ENCODE measurements around the gene TBC1D2. TPM values are rescaled to one million over a fixed set of nuclear protein-coding genes. Genes with fewer than 3 reads are reported as not detected.

Gene TBC1D2
- total RNA-seq, 1 donor from 2014 or later: 1.2 TPM

DNA sequence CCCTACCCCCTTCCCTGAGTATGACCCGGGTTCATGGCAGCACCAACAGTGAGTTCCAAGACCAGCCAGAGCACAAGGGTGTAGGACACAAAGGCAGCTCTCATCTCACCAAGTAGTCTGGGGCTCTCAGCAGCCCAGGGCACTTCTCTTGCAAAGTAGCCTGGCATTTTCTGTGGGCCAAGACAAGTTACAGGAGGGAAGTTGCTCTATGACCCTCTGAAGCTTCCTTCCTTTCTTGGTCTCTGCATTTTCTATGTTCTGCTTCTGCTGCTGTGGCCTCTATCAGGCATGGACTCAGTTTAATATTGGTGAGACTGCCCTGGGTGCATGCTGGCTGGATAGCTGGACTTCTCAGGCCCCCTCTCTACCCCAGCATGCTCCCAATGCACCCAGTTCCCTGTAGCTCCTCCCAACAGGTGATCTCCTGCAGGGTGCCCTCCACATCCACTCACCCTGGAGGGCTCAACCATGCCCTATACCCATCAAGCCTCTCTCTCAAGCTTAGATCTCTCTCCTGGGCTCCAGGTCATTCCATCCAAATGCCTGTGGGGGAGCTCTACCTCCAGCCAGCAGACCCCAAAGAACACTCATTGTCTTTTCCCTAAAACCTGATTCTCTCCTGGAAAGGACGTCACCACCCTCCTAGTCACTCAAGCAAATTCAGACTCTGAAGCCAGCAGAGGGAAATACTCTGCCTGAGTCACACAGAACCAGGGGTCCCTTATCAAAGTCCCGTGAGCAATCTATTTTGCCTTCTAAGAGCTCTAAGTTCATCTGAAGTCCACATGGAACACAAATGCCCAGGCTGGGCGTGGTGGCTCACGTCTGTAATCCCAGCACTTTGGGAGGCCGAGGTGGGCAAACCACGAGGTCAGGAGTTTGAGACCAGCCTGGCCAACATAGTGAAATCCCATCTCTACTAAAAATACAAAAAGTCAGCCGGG, 13.8 kb downstream of the TBC1D2 start:
- FAIRE-seq (no peak), DNase-seq (ENCODE audit: low spot score in 2 of 2) (no peak)

DNA sequence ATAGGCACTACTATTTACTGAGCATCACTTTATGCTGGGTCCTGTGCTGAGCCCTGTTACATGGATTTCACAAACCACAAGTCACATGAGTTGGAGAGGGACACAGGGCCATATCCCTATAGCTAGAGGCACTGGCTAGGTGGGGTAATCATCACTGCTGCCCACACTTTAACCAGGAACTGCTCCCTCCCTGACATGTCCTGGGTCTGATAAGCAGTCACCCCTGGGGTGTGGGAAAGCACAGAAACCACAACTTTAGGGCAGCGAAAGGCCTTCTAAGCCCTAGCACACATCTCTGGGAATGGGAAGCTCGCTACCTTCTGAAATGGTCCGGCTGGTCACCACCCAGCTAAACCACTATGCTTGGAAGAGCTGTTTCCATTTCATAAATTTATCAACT, 15.0 kb downstream of the TBC1D2 start:
- FAIRE-seq (no peak), DNase-seq (ENCODE audit: low spot score in 2 of 2) (no peak)

DNA sequence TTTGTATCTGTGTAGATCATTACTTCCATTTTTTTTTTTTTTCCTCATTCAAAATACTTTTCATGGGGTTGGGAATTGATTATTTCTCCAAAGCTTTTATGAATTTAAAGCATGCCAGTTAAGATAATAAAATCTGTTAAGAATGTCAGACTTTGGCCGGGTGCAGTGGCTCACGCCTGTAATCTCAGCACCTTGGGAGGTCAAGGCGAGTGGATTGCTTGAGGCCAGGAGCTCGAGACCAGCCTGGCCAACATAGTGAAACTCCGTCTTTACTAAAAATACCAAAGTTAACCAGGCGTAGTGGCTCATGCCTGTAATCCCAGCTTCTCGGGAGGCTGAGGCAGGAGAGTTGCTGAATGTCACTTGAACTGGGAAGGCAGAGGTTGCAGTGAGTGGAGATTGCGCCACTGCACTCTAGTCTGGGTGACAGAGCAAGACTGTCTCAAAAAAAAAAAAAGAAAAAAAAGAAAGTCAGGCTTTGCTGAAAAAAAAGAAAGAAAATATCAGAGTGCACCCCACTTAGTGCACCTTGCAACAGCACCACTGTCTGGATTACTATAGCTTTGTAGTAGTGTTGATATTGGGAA, 18.5 kb downstream of the TBC1D2 start:
- DNase-seq (ENCODE audit: low spot score in 2 of 2) (no peak), FAIRE-seq (no peak)

DNA sequence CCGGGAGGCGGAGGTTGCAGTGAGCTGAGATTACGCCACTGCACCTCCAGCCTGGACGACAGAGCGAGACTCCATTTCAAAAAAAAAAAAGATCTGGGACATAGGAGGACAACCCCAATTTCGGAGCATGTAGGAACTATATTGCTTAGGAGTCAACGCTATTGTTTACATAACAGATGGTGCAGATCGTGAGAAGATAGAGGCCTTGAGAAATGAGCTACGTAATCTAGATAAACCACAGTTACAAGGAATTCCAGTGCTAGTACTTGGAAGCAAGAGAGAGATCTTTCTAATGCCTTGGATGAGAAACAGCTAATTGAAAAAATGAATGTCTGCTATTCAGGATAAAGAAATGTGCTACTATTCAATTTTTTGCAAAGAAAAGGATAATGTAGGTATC, 20.3 kb downstream of the TBC1D2 start:
- DNase-seq (ENCODE audit: low spot score in 2 of 2) (no peak), FAIRE-seq (no peak)

DNA sequence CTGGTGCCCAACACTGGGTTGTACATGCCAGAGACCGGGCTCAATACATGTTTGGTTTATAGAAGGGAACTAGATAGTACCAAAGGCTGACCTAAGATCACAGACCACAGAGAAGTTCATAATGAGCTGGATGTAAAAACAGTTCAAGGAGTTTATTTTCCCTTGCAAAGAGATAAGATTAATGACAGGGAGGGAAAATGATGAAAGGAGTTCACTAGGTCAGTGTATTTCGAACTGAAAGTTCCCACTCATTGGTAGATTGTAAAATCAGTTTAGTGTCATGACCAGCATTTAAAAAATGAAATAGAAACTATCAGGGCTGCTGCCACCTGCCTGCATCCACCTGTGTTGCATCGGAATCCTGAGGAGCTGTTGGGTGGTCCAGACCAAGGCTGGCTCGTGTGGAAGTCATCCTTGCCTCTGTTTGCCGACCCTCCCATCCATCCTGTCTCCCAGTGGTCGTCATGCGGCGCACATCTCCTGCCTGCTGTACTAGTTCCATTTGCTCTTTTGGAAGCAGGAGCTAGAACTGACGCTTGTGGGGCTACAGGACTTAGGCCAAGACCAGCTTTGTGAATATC, 21.1 kb downstream of the TBC1D2 start:
- no peak for FAIRE-seq
- no peak for DNase-seq (ENCODE audit: low spot score in 2 of 2)

DNA sequence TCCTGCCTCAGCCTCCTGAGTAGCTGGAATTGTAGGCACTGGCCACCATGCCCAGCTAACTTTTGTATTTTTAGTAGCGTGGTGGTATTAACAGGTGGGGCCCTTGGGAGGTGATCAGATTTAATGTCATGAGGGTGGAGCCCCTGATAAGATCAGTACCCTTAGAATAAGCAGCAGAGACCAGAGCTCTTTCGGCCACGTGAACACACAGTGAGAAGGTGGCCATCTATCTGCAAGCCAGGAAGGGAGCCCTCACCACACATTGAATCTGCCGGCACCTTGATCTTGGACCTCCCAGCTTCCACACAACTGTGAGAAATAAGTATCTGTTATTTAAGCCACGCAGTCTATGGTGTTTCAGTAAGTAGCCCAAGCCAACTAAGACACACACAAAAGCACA, 22.5 kb downstream of the TBC1D2 start:
- FAIRE-seq: no peak
- no peak for DNase-seq (ENCODE audit: low spot score in 2 of 2)

DNA sequence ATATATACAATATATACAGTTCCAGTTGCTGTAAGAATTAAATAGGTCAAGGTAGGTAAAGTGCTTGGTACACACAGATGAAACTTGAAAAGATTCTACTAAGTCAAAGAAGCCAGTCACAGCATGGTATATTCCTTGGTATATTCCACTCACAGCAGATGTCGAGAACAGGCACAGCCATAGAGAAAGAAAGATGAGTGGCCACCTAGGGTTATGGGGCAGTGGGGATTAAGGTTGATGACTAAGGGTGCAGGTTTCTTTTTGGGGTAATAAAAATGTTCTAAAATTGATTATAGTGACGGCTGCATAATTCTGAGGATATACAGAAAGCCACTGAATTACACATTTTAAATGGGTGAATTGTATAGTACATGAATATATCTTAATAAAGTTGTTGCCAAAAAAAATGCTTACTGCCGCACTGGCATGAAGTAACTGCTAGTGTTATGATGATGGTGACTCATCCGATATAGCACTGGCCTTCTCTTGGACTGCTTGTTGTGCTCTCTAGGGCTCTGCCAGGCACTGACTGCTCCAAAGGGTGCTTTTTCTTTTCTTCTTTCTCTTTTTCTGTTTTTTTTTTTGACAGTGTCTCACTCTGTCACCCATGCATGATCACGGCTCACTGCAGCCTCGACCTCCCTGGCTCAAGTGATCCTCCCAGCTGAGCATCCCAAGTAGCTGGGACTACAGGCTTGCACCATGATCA, 23.5 kb downstream of the TBC1D2 start:
- DNase-seq (ENCODE audit: low spot score in 2 of 2) (no peak), FAIRE-seq (no peak)

DNA sequence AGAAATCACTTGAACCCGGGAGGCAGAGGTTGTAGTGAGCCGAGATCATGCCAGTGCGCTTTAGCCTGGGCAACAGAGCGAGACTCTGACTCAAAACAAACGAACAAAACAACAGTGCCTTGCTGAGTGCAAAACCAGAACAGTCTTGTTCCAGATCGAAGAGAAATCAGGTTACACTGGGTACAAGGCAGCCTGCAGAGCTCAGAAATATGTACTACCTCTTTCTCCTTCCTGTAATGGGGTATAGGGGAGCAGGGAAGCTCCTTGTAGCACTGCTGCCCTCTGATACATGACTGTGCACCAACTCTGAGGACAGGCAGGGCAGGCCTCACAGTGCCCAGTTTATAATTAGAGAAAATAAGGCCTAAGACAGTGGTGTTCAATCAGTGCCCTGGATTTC, 24.7 kb downstream of the TBC1D2 start:
- no peak for FAIRE-seq
- no peak for DNase-seq (ENCODE audit: low spot score in 2 of 2)

DNA sequence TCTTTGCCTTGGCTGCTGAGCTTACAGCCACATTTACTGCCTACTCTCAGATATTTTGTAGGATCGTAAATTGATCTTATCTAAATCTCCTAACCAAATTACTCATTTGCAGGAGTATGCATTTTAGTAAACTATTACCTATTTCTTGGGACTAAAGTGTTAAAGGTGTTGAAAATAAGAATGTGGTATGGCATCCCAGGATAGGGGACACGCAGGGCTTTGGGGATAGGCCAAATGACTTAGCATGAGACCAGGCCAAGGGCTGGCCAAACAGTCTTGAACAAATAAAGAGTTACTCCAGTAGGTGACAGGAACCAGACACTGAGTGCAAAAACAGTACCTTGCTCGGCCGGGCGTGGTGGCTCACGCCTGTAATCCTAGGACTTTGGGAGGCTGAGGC, 25.1 kb downstream of the TBC1D2 start:
- FAIRE-seq: no peak
- DNase-seq (ENCODE audit: low spot score in 2 of 2): no peak

DNA sequence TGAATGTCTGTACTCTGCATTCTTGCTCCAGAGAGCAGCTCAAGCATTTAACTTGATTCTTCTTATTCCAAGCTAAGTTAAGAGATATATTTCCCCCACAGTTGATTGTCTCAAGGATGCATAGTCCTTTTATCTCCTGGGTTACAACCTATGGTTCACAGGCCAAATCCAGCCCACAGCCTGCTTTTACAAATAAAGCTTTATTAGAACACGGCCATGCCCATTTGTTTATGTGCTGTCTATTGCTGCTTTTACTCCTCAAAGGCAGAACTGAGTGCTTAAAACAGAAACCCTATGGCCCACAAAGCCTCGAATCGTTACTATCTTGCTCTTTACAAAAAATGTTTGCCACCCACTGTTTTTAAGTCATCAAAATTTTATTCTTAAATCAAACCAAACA, 25.8 kb downstream of the TBC1D2 start:
- DNase-seq (ENCODE audit: low spot score in 2 of 2) (no peak), FAIRE-seq (no peak)

DNA sequence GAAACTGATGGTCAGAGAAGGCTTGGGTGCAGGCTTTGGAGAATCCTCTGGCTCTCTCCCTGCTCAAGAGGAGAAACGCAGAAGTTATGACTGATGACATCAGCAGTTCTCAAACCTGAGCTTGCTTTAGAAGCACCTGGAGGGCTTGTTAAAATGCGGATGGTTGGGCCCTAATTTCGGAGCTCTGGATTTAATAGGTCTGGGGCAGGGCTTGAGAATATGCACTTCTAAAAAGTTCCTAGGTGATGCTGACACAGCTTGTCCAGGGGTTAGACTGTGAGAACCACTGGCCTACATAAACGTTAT, 26.4 kb downstream of the TBC1D2 start:
- FAIRE-seq (no peak), DNase-seq (ENCODE audit: low spot score in 2 of 2) (no peak)

DNA sequence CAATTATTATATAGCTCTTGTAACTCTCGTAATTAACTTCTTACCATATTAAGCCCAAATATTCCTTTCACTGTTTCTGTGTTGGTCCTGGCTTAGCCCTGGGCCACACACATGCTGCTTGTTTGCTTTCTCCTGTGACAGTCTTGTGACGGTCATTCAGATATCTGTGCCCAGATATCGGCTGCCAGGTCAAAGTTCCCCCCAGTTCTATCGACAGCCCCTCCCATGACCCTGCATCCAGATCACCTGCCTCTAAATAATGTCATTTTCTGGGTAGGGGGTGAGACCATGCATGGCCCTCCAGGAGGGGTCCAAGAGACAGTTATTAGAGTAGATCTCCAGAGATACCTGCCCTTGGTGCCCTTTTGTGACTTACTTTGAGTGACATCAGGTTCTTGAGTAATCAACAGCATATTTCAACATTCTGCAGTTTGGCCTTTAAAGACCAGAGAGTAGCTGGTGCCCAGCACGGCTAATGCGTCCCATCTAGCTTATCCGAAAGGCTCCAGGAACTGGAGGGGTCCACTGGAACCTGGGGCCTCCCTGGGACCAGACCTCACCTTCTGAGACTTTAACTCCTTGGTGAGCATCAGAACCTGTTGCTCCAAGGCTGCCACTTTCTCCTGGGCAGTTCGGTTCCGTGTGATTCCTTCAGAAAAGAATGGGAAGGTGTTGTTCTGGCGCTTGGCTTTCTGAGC, 26.9 kb downstream of the TBC1D2 start:
- FAIRE-seq (no peak), DNase-seq (ENCODE audit: low spot score in 2 of 2) (no peak)

DNA sequence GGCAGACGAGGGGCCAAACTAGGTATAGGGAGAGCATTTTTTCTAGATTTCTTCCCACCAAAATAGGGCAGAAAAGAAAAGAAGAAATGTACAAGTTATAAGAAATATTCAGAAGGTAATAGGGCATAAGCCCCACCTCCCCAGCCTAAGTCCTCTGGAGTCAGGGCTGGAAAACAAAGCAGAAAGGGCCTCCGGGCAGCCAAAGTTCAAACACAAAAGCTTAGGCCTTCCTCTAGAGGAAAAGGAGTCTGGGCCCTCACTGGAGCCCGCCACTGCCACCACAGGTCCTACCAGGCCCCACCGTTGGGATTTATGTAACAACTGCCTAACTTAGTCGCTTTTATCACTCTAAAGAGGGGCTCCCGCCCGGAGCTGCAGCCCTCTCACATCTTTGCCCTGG, 27.6 kb downstream of the TBC1D2 start:
- no peak for FAIRE-seq
- no peak for DNase-seq (ENCODE audit: low spot score in 2 of 2)

DNA sequence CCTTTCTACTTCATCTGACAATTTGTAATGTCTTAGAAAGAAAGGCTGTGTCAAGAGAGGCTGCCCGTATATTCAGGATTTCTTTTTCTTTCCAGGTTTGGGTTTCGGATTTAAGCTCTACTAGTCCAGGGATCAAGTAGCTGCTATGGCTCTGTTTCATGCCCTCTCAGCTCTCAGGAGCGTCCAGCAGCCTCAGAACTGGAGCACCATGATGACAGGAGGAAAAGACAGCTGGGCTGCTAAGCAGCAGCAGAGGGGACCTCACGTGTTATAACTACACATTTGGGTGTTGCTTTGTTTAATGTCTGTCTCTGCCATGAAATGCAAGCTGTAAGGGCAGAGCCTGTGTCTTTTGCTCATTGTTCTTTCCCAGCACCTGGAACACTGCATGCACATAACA, 28.5 kb downstream of the TBC1D2 start:
- DNase-seq (ENCODE audit: low spot score in 2 of 2) (no peak), FAIRE-seq (no peak)

DNA sequence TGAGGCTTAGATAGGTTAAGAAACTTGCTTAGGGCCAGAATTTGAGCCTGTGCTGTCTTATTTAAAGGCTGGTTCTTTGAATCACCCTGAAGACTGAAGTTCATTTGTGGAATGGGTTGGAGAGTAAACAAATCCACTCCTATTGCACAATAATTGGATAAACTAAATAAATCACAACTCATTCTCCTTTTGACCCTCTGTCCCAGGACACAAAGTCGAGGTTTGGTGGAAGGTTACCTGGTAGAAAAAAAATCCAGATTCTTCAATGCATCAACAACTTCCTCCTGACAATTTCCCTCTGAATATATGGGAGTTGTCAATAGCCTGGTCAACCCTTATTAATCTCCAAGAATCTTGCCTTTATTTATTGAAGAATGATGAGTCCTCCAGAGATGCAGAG, 28.9 kb downstream of the TBC1D2 start:
- no peak for DNase-seq (ENCODE audit: low spot score in 2 of 2)
- no peak for FAIRE-seq

DNA sequence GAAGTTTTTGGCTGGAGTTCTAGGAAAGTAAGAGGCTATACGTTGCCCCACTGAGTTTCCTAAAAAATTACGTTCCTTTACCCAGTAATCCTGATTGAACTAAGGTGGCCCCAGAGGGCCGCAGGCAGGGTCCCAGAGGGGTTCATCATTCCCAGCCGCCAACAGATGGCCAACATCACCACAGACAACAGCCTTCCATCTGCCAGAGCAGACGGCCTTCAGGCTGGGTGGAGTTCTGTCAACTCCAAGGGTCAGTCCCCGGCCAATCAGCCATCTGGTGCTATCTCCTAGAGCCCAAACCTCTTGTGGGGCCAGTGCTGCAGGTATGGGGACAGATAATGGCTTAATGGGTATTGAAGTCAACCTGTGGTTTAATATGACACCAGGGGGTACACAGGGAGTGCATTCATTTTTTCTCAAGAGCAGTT, 30.4 kb downstream of the TBC1D2 start:
- DNase-seq (ENCODE audit: low spot score in 2 of 2) (no peak), FAIRE-seq (no peak)

DNA sequence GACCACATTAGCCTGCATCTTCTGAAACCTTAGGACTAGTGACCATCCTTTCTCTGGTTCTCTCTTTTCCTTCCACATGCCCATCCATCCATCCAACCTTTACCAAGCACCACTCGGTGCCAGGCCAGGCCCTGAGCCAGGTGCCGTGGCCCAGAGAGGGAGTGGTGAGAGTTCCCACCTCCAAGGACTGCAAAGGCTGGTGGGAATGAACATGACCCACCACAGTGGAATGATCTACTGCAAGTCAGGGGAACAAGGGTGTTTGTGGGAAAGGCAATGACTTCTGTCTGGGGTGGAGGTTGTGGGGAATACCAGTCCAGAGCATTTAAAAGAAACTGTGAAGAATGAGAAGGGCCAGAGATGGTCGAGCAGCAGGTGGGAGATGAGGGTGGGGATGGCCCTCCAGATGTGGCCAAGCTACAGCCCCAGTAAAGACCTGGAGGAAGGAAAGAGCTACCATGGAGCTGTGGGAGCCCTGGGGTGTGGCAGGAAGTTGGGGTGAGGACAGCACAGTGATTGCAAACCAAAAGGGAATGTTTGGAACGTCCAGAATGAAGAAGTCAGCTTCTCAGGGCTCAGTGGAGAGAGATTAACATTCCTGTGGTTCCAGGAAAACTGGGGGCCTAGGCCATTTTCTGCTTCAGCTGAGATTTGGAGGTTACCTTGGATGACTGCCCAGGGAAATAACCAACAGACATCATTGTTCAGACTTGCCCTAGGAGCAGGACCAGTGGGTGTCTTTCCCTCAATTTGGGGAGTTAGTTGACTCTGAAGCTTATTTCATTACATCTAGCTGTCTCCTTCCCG, 32.4 kb downstream of the TBC1D2 start:
- no peak for DNase-seq (ENCODE audit: low spot score in 2 of 2)
- FAIRE-seq: no peak

DNA sequence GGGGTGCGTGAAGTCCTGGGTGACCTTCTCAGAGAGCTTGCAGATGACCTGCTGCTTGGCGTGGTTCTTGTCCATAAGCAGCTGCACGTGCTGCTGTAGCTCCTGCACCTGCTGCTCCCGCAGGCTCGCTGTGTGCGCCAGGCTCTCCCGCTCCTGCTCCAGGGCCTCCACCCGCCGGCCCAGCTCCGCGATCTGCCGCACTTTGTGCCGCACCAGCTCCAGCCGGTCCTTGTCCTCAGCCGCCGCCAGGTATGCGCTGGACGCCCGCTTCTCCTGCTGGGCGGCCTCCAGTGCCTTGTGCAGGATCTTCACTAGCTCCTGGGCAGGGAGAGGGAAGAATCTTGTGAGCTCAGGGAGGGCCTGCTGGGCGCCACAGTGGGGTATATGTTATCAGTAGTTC, 34.5 kb downstream of the TBC1D2 start:
- FAIRE-seq (no peak), DNase-seq (ENCODE audit: low spot score in 2 of 2) (no peak)

DNA sequence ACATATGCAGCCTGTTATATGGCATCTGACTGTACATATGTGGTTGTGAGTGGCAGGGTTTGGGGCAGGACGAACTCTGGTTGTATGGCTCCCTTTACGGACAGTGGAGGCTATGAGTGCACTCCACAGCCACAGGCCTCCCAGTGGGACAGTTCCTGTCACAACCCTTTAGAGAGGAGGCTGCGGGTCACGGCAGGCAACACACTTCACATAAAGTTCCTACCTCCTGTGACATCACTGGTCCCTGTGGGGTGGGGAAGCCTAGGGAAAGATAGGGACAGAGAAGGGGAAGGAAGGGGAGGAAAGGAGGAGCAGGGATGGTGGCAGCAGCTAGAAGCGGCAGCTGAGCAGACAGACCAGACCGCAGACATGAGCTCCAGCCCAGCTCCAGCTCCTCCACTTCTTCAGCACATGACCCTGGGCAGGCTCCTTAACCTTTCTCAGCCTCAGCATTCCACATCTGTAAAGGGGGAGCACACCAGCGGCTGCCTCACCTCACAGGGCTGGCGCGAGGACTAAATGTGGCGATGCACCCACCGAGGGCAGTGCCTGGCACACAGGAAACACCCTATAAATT, 35.6 kb downstream of the TBC1D2 start:
- no peak for DNase-seq (ENCODE audit: low spot score in 2 of 2)
- FAIRE-seq: no peak

DNA sequence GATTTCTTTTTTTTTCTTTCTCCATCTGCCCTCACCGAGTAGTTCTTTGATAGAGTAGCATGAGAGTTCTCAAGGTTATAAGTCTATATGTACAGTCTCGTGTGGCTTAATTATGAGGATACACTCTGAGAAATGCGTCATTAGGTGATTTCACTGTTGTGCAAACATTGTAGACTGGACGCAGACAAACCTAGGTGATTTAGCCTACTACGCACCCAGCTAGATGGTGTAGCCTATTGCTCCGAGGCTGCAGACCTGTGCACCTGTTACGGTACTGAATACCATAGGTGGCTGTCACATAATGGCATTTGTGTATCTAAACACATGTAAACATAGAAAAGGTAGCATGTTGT, 36.1 kb downstream of the TBC1D2 start:
- FAIRE-seq (no peak), DNase-seq (ENCODE audit: low spot score in 2 of 2) (no peak)
